HFFc6 (cell line): ENCODE results near the gene BRAF. TPM values are rescaled to one million over a fixed set of nuclear protein-coding genes. Genes with fewer than 3 reads are reported as not detected.
"Not testable (repeated sequence)": the region's sequence is repeated elsewhere in the genome, so short reads cannot be mapped to it uniquely, and the experiment has no call there.

Experiments
- DNase-seq: peaks from one replicate; pipeline ENCODE4 v3.0.0-alpha.2; 2018
- H3K27ac Mint-ChIP-seq: 2 replicates; pipeline ENCODE4 v1.8.0; 2020; ENCODE audit warnings: mild to moderate bottlenecking, mixed read lengths
- H3K27me3 Mint-ChIP-seq: 2 replicates; pipeline ENCODE4 v1.8.0; 2021; ENCODE audit warnings: mild to moderate bottlenecking, moderate library complexity, mixed read lengths; ENCODE audit not compliant: insufficient read depth
- H3K36me3 Mint-ChIP-seq: 2 replicates; pipeline ENCODE4 v1.8.0; 2021; ENCODE audit warnings: low read depth, mixed read lengths
- H3K4me1 Mint-ChIP-seq: 2 replicates; pipeline ENCODE4 v1.8.0; 2020; ENCODE audit warnings: low read depth, mixed read lengths
- H3K4me3 Mint-ChIP-seq: 2 replicates; pipeline ENCODE4 v1.8.0; 2020; ENCODE audit warnings: mild to moderate bottlenecking, moderate library complexity, mixed read lengths
- H3K9me3 Mint-ChIP-seq: 2 replicates; pipeline ENCODE4 v1.8.0; 2020; ENCODE audit warnings: mild to moderate bottlenecking, mixed read lengths
- CTCF ChIP-seq: fragments of 200-600 bp; sonication (generic); IDR thresholded peaks from 2 replicates; pipeline ENCODE4 v1.5.0; 2021; ENCODE audit warnings: antibody characterized with exemption, mild to moderate bottlenecking
- total RNA-seq, 6 experiments: library from RNA; stranded (reverse); fragmentation: NEBNext Ultra II Directional; extraction: Animal tissue kit (Norgen Biotek cat#: 25700); gene quantifications; 2 replicates in 1 of 6; 3 replicates in 5 of 6; pipeline ENCODE4 v1.2.3, GENCODE V29; 2021

BRAF gene
- total RNA-seq, 6 experiments from 2014 or later: 20.3 to 24.2 (median 22.8) TPM

GRCh38 chr7:140928491-140929309 is 4.0 kb upstream of the BRAF start:
- DNase-seq: no peak
- H3K36me3 Mint-ChIP-seq: no peaks in the 10 kb centered on the region
- H3K9me3 Mint-ChIP-seq: no peaks in the 10 kb centered on the region
- no peak overlapping the region for H3K4me3 Mint-ChIP-seq
- peaks cover 12% of the 10 kb centered on the region for H3K27me3 Mint-ChIP-seq
- H3K27ac Mint-ChIP-seq: no peak overlapping the region
- TF ChIP-seq CTCF: no peak
- H3K4me1 Mint-ChIP-seq: peaks cover 5% of the 10 kb centered on the region; the same call in 1 of the 2 replicates

GRCh38 chr7:140927945-140928344 is 3.2 kb upstream of the BRAF start:
- not testable (repeated sequence) for H3K9me3 Mint-ChIP-seq, H3K36me3 Mint-ChIP-seq, H3K4me1 Mint-ChIP-seq, H3K27ac Mint-ChIP-seq, DNase-seq, H3K4me3 Mint-ChIP-seq
- peaks cover 12% of the 10 kb centered on the region for H3K27me3 Mint-ChIP-seq

GRCh38 chr7:140927351-140927750 is 2.6 kb upstream of the BRAF start:
- no peak for TF ChIP-seq CTCF

GRCh38 chr7:140926021-140926817 is 1.5 kb upstream of the BRAF start:
- no peak for DNase-seq
- Mint-ChIP-seq H3K27ac (no peak overlapping the region), H3K36me3 (no peaks in the 10 kb centered on the region), H3K4me3 (no peak overlapping the region), H3K4me1 (peaks cover 5% of the 10 kb centered on the region; the same call in 1 of the 2 replicates), H3K27me3 (peaks cover 7% of the 10 kb centered on the region), H3K9me3 (no peaks in the 10 kb centered on the region)
- no peak for TF ChIP-seq CTCF

More at GRCh38 chr7:140927351-140927750, 2.6 kb upstream of the BRAF start:
- Mint-ChIP-seq H3K4me1 (peaks cover 5% of the 10 kb centered on the region; the same call in 1 of the 2 replicates), H3K27me3 (peaks cover 11% of the 10 kb centered on the region), H3K27ac (no peak overlapping the region), H3K36me3 (no peaks in the 10 kb centered on the region), H3K4me3 (no peak overlapping the region), H3K9me3 (no peaks in the 10 kb centered on the region)
- no peak for DNase-seq

GRCh38 chr7:140924019-140924820 is 509 bp downstream of the BRAF start:
- no peak overlapping the region for H3K27ac Mint-ChIP-seq
- H3K9me3 Mint-ChIP-seq: no peaks in the 10 kb centered on the region
- no peaks in the 10 kb centered on the region for H3K36me3 Mint-ChIP-seq
- peaks cover 6% of the 10 kb centered on the region for H3K27me3 Mint-ChIP-seq
- H3K4me3 Mint-ChIP-seq: no peak overlapping the region
- H3K4me1 Mint-ChIP-seq: peaks cover 11% of the 10 kb centered on the region
- DNase-seq: peak; percentile 41
- TF ChIP-seq CTCF: peak; percentile 72
